HEK293 (cell line): ENCODE results near the gene PPP2CA.

Experiments used
- PRDM1 ChIP-seq: fragments of 450-650 bp; formaldehyde crosslinking; IDR thresholded peaks from 2 replicates; pipeline ENCODE4; 2016; ENCODE audit warnings: missing biosample characterization, missing genetic modification characterization
- SP2 ChIP-seq: fragments of 450-650 bp; formaldehyde crosslinking; IDR thresholded peaks from 2 replicates; pipeline ENCODE4 v1.5.1; 2016; ENCODE audit warnings: missing biosample characterization, missing genetic modification characterization
- ZNF768 ChIP-seq: fragments of 450-650 bp; formaldehyde crosslinking; IDR thresholded peaks from 2 replicates; pipeline ENCODE4 v1.5.1; 2018; ENCODE audit warnings: missing biosample characterization, mild to moderate bottlenecking, missing genetic modification characterization
- TF ChIP-seq, protein P1 (sequence below): fragments of 450-650 bp; formaldehyde crosslinking; IDR thresholded peaks from 2 replicates; pipeline ENCODE4 v1.5.1; 2016; ENCODE audit warnings: missing biosample characterization, missing genetic modification characterization
- TF ChIP-seq, protein P2 (sequence below): fragments of 450-650 bp; formaldehyde crosslinking; IDR thresholded peaks from 2 replicates; pipeline ENCODE4 v1.5.1; 2016; ENCODE audit warnings: missing biosample characterization, missing genetic modification characterization, borderline replicate concordance

GRCh38 chr5:134203630-134204029 lies 22.2 kb downstream of the PPP2CA start:
- TF ChIP-seq, protein P1, sequence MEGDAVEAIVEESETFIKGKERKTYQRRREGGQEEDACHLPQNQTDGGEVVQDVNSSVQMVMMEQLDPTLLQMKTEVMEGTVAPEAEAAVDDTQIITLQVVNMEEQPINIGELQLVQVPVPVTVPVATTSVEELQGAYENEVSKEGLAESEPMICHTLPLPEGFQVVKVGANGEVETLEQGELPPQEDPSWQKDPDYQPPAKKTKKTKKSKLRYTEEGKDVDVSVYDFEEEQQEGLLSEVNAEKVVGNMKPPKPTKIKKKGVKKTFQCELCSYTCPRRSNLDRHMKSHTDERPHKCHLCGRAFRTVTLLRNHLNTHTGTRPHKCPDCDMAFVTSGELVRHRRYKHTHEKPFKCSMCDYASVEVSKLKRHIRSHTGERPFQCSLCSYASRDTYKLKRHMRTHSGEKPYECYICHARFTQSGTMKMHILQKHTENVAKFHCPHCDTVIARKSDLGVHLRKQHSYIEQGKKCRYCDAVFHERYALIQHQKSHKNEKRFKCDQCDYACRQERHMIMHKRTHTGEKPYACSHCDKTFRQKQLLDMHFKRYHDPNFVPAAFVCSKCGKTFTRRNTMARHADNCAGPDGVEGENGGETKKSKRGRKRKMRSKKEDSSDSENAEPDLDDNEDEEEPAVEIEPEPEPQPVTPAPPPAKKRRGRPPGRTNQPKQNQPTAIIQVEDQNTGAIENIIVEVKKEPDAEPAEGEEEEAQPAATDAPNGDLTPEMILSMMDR (tag by site-specific recombination), result no peak
- TF ChIP-seq SP2 (tag by site-specific recombination) (no peak), PRDM1 (no peak), ZNF768 (tag by site-specific recombination) (no peak)
- TF ChIP-seq, protein P2, sequence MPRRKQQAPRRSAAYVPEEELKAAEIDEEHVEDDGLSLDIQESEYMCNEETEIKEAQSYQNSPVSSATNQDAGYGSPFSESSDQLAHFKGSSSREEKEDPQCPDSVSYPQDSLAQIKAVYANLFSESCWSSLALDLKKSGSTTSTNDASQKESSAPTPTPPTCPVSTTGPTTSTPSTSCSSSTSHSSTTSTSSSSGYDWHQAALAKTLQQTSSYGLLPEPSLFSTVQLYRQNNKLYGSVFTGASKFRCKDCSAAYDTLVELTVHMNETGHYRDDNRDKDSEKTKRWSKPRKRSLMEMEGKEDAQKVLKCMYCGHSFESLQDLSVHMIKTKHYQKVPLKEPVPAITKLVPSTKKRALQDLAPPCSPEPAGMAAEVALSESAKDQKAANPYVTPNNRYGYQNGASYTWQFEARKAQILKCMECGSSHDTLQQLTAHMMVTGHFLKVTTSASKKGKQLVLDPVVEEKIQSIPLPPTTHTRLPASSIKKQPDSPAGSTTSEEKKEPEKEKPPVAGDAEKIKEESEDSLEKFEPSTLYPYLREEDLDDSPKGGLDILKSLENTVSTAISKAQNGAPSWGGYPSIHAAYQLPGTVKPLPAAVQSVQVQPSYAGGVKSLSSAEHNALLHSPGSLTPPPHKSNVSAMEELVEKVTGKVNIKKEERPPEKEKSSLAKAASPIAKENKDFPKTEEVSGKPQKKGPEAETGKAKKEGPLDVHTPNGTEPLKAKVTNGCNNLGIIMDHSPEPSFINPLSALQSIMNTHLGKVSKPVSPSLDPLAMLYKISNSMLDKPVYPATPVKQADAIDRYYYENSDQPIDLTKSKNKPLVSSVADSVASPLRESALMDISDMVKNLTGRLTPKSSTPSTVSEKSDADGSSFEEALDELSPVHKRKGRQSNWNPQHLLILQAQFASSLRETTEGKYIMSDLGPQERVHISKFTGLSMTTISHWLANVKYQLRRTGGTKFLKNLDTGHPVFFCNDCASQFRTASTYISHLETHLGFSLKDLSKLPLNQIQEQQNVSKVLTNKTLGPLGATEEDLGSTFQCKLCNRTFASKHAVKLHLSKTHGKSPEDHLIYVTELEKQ (tag by site-specific recombination), result no peak
